LHCN-M2 (cell line): ENCODE measurements around the gene ZMIZ1. TPM values are rescaled to one million over a fixed set of nuclear protein-coding genes. Genes with fewer than 3 reads are reported as not detected.

Experiments
- DNase-seq: peaks from one replicate; pipeline ENCODE4 v3.0.0-alpha.2; 2012; ENCODE audit warnings: low read depth
- total RNA-seq: library from RNA; depleted of rRNA; stranded (reverse); fragments of >200 nt; gene quantifications from 2 replicates; pipeline ENCODE4 v1.2.3, GENCODE V29; 2014

The ZMIZ1 gene
- total RNA-seq, 1 experiment from 2014 or later, result 12.5 TPM

- no peak for DNase-seq
Observed at GRCh38 chr10:79098061-79098460, 29.3 kb downstream of the ZMIZ1 start.

- no peak for DNase-seq
Observed at GRCh38 chr10:79098596-79099015, 29.8 kb downstream of the ZMIZ1 start.

GRCh38 chr10:79099898-79100448, 31.2 kb downstream of the ZMIZ1 start:
- DNase-seq, result no peak

GRCh38 chr10:79100771-79101170, 32.0 kb downstream of the ZMIZ1 start:
- DNase-seq, result no peak

- peak; percentile 72 for DNase-seq
Observed at GRCh38 chr10:79101560-79102497, 33.1 kb downstream of the ZMIZ1 start.

GRCh38 chr10:79102498-79102874, 33.7 kb downstream of the ZMIZ1 start:
- DNase-seq, result no peak

- DNase-seq, result no peak
Observed at GRCh38 chr10:79103129-79103528, 34.4 kb downstream of the ZMIZ1 start.

- no peak for DNase-seq
Observed at GRCh38 chr10:79103585-79103984, 34.8 kb downstream of the ZMIZ1 start.

- DNase-seq, result no peak
Observed at GRCh38 chr10:79105150-79105739, 36.5 kb downstream of the ZMIZ1 start.

GRCh38 chr10:79105818-79106217, 37.1 kb downstream of the ZMIZ1 start:
- DNase-seq, result no peak

GRCh38 chr10:79106256-79107050, 37.7 kb downstream of the ZMIZ1 start:
- no peak for DNase-seq

- DNase-seq, result no peak
Observed at GRCh38 chr10:79107736-79108264, 39.0 kb downstream of the ZMIZ1 start.

- DNase-seq, result no peak
Observed at GRCh38 chr10:79108728-79109127, 40.0 kb downstream of the ZMIZ1 start.

- DNase-seq, result peak; percentile 62
Observed at GRCh38 chr10:79111427-79111826, 42.7 kb downstream of the ZMIZ1 start.

GRCh38 chr10:79111846-79112614, 43.3 kb downstream of the ZMIZ1 start:
- no peak for DNase-seq

GRCh38 chr10:79112881-79113431, 44.2 kb downstream of the ZMIZ1 start:
- DNase-seq, result peak; percentile 85

GRCh38 chr10:79113827-79114226, 45.1 kb downstream of the ZMIZ1 start:
- DNase-seq, result no peak

- no peak for DNase-seq
Observed at GRCh38 chr10:79115302-79115701, 46.5 kb downstream of the ZMIZ1 start.

- no peak for DNase-seq
Observed at GRCh38 chr10:79116368-79116767, 47.6 kb downstream of the ZMIZ1 start.
